Measurements from ENCODE around the gene CTSF. TPM values are rescaled to one million over a fixed set of nuclear protein-coding genes. Genes with fewer than 3 reads are reported as not detected.
"Not testable (repeated sequence)": the region's sequence is repeated elsewhere in the genome, so short reads cannot be mapped to it uniquely, and the experiment has no call there.

The CTSF gene
- total RNA-seq, 1 donor from 2014 or later: 25.1 TPM

- no peak for DNase-seq (ENCODE audit: low read depth)
- Histone ChIP-seq H3K27me3 (ENCODE audit: control insufficient read depth, insufficient read depth, low read length) (no peaks in the 10 kb centered on the region), H3K4me3 (ENCODE audit: low read depth, low read length) (no peak overlapping the region), H3K36me3 (ENCODE audit: control insufficient read depth, insufficient read depth, low read length) (no peaks in the 10 kb centered on the region)
- TF ChIP-seq, protein P1, sequence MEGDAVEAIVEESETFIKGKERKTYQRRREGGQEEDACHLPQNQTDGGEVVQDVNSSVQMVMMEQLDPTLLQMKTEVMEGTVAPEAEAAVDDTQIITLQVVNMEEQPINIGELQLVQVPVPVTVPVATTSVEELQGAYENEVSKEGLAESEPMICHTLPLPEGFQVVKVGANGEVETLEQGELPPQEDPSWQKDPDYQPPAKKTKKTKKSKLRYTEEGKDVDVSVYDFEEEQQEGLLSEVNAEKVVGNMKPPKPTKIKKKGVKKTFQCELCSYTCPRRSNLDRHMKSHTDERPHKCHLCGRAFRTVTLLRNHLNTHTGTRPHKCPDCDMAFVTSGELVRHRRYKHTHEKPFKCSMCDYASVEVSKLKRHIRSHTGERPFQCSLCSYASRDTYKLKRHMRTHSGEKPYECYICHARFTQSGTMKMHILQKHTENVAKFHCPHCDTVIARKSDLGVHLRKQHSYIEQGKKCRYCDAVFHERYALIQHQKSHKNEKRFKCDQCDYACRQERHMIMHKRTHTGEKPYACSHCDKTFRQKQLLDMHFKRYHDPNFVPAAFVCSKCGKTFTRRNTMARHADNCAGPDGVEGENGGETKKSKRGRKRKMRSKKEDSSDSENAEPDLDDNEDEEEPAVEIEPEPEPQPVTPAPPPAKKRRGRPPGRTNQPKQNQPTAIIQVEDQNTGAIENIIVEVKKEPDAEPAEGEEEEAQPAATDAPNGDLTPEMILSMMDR (IDR thresholded peaks at IDR 0.05; ENCODE audit: insufficient read depth, low read length, poor library complexity, severe bottlenecking): no peak
Measured at GRCh38 chr11:66609721-66610617, 41.6 kb upstream of the CTSF start.

- H3K4me3 ChIP-seq (ENCODE audit: low read depth, low read length): no peak overlapping the region
- DNase-seq (ENCODE audit: low read depth): no peak
- H3K36me3 ChIP-seq (ENCODE audit: control insufficient read depth, insufficient read depth, low read length): no peaks in the 10 kb centered on the region
- TF ChIP-seq, protein P1 (IDR thresholded peaks at IDR 0.05; ENCODE audit: insufficient read depth, low read length, poor library complexity, severe bottlenecking): no peak
- H3K27me3 ChIP-seq (ENCODE audit: control insufficient read depth, insufficient read depth, low read length): no peaks in the 10 kb centered on the region
Measured at GRCh38 chr11:66607126-66607834, 38.9 kb upstream of the CTSF start.

DNA sequence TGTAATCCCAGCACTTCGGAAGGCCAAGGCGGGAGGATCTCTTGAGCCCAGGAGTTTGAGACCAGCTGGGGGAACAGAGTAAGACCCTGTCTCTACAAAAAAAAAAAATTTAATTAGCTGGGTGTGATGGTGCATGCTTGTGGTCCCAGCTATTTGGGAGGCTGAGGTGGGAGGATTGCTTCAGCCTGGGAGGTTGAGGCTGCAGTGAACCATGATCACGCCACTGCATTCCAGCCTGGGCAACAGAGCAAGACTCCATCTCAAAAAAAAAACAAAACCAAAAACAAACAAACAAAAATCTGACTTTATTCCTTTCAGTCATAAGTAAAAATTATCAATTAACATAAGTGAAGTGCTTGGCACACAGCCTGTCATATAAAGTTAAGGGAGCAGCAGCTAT, 38.2 kb upstream of the CTSF start:
- not testable (repeated sequence) for H3K4me3 ChIP-seq (ENCODE audit: low read depth, low read length); H3K27me3 ChIP-seq (ENCODE audit: control insufficient read depth, insufficient read depth, low read length); DNase-seq (ENCODE audit: low read depth); H3K36me3 ChIP-seq (ENCODE audit: control insufficient read depth, insufficient read depth, low read length)

- Histone ChIP-seq H3K27me3 (ENCODE audit: control insufficient read depth, insufficient read depth, low read length) (no peaks in the 10 kb centered on the region), H3K36me3 (ENCODE audit: control insufficient read depth, insufficient read depth, low read length) (peaks cover 1% of the 10 kb centered on the region), H3K4me3 (ENCODE audit: low read depth, low read length) (no peak overlapping the region)
- TF ChIP-seq, protein P1 (IDR thresholded peaks at IDR 0.05; ENCODE audit: insufficient read depth, low read length, poor library complexity, severe bottlenecking): no peak
- DNase-seq (ENCODE audit: low read depth): no peak
Measured at GRCh38 chr11:66604155-66604554, 35.7 kb upstream of the CTSF start.

GRCh38 chr11:66603072-66603471, 34.7 kb upstream of the CTSF start:
- no peak overlapping the region for H3K4me3 ChIP-seq (ENCODE audit: low read depth, low read length)
- no peak for DNase-seq (ENCODE audit: low read depth)
- H3K27me3 ChIP-seq (ENCODE audit: control insufficient read depth, insufficient read depth, low read length): no peaks in the 10 kb centered on the region
- TF ChIP-seq, protein P1 (IDR thresholded peaks at IDR 0.05; ENCODE audit: insufficient read depth, low read length, poor library complexity, severe bottlenecking): no peak
- H3K36me3 ChIP-seq (ENCODE audit: control insufficient read depth, insufficient read depth, low read length): peaks cover 1% of the 10 kb centered on the region

GRCh38 chr11:66600631-66601233, 32.3 kb upstream of the CTSF start:
- DNase-seq (ENCODE audit: low read depth): no peak
- Histone ChIP-seq H3K4me3 (ENCODE audit: low read depth, low read length) (no peak overlapping the region), H3K27me3 (ENCODE audit: control insufficient read depth, insufficient read depth, low read length) (no peaks in the 10 kb centered on the region), H3K36me3 (ENCODE audit: control insufficient read depth, insufficient read depth, low read length) (peaks cover 1% of the 10 kb centered on the region)
- TF ChIP-seq, protein P1 (IDR thresholded peaks at IDR 0.05; ENCODE audit: insufficient read depth, low read length, poor library complexity, severe bottlenecking): no peak
